Measurements from ENCODE around the gene SLAMF1. TPM values are rescaled to one million over a fixed set of nuclear protein-coding genes. Genes with fewer than 3 reads are reported as not detected.

The SLAMF1 gene
- total RNA-seq, 4 donors from 2014 or later: 0.42 to 7.1 (median 4.4) TPM; not detected in 1

- TF ChIP-seq CTCF (IDR thresholded peaks at IDR 0.05) (no peak), POLR2A (IDR thresholded peaks at IDR 0.05) (no peak)
- WGBS, 2 donors: 91 to 92% methylated on average over 6 of the region's 6 CpGs
- H3K4me3 ChIP-seq (ENCODE audit: low read depth, poor library complexity, severe bottlenecking): no peak overlapping the region
- intact Hi-C loops (cut with DNase I; ENCODE audit: low total_unique reads): no loop called here
- DNase-seq (ENCODE audit: low spot score in 2 of 2): no peak
Observed at GRCh38 chr1:160638926-160639325, 7.9 kb downstream of the SLAMF1 start.

- H3K4me3 ChIP-seq (ENCODE audit: low read depth, poor library complexity, severe bottlenecking): no peak overlapping the region
- DNase-seq (ENCODE audit: low spot score in 2 of 2): no peak
- TF ChIP-seq POLR2A (IDR thresholded peaks at IDR 0.05) (no peak), CTCF (IDR thresholded peaks at IDR 0.05) (no peak)
- intact Hi-C loops (cut with DNase I; ENCODE audit: low total_unique reads): no loop called here
- WGBS, 2 donors: 74% methylated on average over 3 of the region's 3 CpGs
Observed at GRCh38 chr1:160638540-160638857, 8.3 kb downstream of the SLAMF1 start.

GRCh38 chr1:160637821-160638539, 8.9 kb downstream of the SLAMF1 start:
- DNase-seq (ENCODE audit: low spot score in 2 of 2): no peak
- H3K4me3 ChIP-seq (ENCODE audit: low read depth, poor library complexity, severe bottlenecking): no peak overlapping the region
- intact Hi-C loops (cut with DNase I; ENCODE audit: low total_unique reads): no loop called here
- TF ChIP-seq POLR2A (IDR thresholded peaks at IDR 0.05) (no peak), CTCF (IDR thresholded peaks at IDR 0.05) (no peak)
- WGBS, 2 donors: 66 to 70% methylated on average over 5 of the region's 5 CpGs

- TF ChIP-seq CTCF (IDR thresholded peaks at IDR 0.05): no peak
- no peak for TF ChIP-seq POLR2A (IDR thresholded peaks at IDR 0.05)
- intact Hi-C loops (cut with DNase I; ENCODE audit: low total_unique reads): no loop called here
- no peak for DNase-seq (ENCODE audit: low spot score in 2 of 2)
- WGBS, 2 donors: 89 to 90% methylated on average over 8 of the region's 8 CpGs
- H3K4me3 ChIP-seq (ENCODE audit: low read depth, poor library complexity, severe bottlenecking): no peak overlapping the region
Observed at GRCh38 chr1:160637065-160637464, 9.8 kb downstream of the SLAMF1 start.

GRCh38 chr1:160636547-160636946, 10.3 kb downstream of the SLAMF1 start:
- H3K4me3 ChIP-seq (ENCODE audit: low read depth, poor library complexity, severe bottlenecking): no peak overlapping the region
- no peak for TF ChIP-seq CTCF (IDR thresholded peaks at IDR 0.05)
- no peak for TF ChIP-seq POLR2A (IDR thresholded peaks at IDR 0.05)
- intact Hi-C loops (cut with DNase I; ENCODE audit: low total_unique reads): no loop called here
- no peak for DNase-seq (ENCODE audit: low spot score in 2 of 2)
- WGBS, 2 donors: 92 to 93% methylated on average over 3 of the region's 3 CpGs

GRCh38 chr1:160636076-160636475, 10.8 kb downstream of the SLAMF1 start:
- 65 to 66% methylated on average over 4 of the region's 4 CpGs for WGBS, 2 donors
- intact Hi-C loops (cut with DNase I; ENCODE audit: low total_unique reads): no loop called here
- no peak overlapping the region for H3K4me3 ChIP-seq (ENCODE audit: low read depth, poor library complexity, severe bottlenecking)
- no peak for DNase-seq (ENCODE audit: low spot score in 2 of 2)
- TF ChIP-seq POLR2A (IDR thresholded peaks at IDR 0.05): no peak

Measured in lower leg skin (tissue), 4 donors.